GM21381 (cell line): Measurements from ENCODE around the gene CALM3.

Source experiments
- ATAC-seq: cut with Tn5 transposase; IDR thresholded peaks from one replicate; pipeline ENCODE4 v1.9.1; 2021; ENCODE audit warnings: mild to moderate bottlenecking, moderate library complexity; ENCODE audit not compliant: unreplicated experiment

Gene CALM3

GRCh38 chr19:46634656-46635218 lies 33.6 kb downstream of the CALM3 start:
- no peak for ATAC-seq

- ATAC-seq: no peak
Measured at GRCh38 chr19:46635920-46636761, 35.0 kb downstream of the CALM3 start, which contains the start of gene GNG8. TSS of gene GNG8 (minus strand) at chr19:46636202. CDS start at chr19:46634682, 1,520 bp downstream.

- no peak for ATAC-seq
Measured at GRCh38 chr19:46637224-46637623, 36.1 kb downstream of the CALM3 start.

- no peak for ATAC-seq
Measured at GRCh38 chr19:46639358-46640182, 38.4 kb downstream of the CALM3 start.

GRCh38 chr19:46640656-46641055 lies 39.5 kb downstream of the CALM3 start:
- ATAC-seq: no peak

- no peak for ATAC-seq
Measured at GRCh38 chr19:46644720-46645119, 43.6 kb downstream of the CALM3 start.

- ATAC-seq: no peak
Measured at GRCh38 chr19:46646402-46646801, 45.3 kb downstream of the CALM3 start.

- no peak for ATAC-seq
Measured at GRCh38 chr19:46648060-46648960, 47.2 kb downstream of the CALM3 start.

GRCh38 chr19:46648961-46649960 lies 48.1 kb downstream of the CALM3 start:
- ATAC-seq: no peak

- no peak for ATAC-seq
Measured at GRCh38 chr19:46650445-46650844, 49.3 kb downstream of the CALM3 start.

GRCh38 chr19:46654621-46655152 lies 53.6 kb downstream of the CALM3 start:
- ATAC-seq: no peak

GRCh38 chr19:46656541-46656940 lies 55.4 kb downstream of the CALM3 start:
- no peak for ATAC-seq

- ATAC-seq: no peak
Measured at GRCh38 chr19:46659151-46660007, 58.2 kb downstream of the CALM3 start.

GRCh38 chr19:46660008-46660517 lies 58.9 kb downstream of the CALM3 start:
- ATAC-seq: no peak
